UCSD-AML1 (cell line): ENCODE results near the gene OR2J2.
"Not testable (repeated sequence)": the region's sequence is repeated elsewhere in the genome, so short reads cannot be mapped to it uniquely, and the experiment has no call there.

Source experiments
- DNase-seq: peaks from one replicate; lab custom pipeline; 2025; ENCODE audit not compliant: unreplicated experiment; lab: John Stamatoyannopoulos, UW

OR2J2 gene

GRCh38 chr6:29218056-29218455 lies 47.3 kb downstream of the OR2J2 start:
- not testable (repeated sequence) for DNase-seq
